ENCODE measurements around the gene GRM5. TPM values are rescaled to one million over a fixed set of nuclear protein-coding genes. Genes with fewer than 3 reads are reported as not detected.

GRM5 gene
- total and polyA plus RNA-seq, 8 donors, result 0.37 TPM; not detected in 7

DNA sequence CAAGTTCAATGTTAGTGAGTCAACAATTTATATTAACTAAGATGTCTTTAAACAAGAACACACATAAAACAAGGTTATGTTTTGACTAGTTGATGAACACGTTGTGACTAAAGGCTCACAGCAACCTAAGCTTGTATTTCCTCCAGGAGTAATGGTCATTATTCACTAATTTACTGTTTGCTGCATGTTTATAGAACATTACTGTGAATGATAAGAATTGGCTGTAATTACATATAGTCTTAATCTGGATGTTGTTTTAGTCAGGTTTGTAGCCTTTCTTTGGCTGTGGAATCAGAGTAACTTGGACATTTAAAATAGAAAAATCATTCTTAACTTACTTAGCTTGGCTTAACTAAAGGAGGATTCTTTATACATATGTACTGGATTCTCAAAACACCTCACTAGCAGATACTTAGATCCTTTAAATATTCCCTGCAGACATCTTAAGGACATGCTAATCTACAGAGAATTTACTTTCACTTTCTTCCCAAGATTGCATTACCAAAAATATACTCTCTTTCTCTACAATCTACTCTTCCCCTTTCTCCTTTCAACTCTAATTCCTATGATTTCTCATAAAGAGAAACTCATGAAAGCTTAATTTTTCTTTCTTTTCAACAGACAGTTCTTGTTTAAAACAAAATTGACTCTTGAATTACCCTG lies 408.6 kb downstream of the GRM5 start:
- DNase-seq, result no peak
- WGBS, 5 donors, result 27 to 48% (median 38%) methylated on average over 1 of the region's 1 CpG
- Histone ChIP-seq H3K4me1 (peaks cover 0 to 5% (median 0%) of the 10 kb centered on the region in 4 donors), H3K36me3 (no peaks in the 10 kb centered on the region), H3K9me3 (no peaks in the 10 kb centered on the region), H3K27me3 (no peaks in the 10 kb centered on the region), H3K27ac (no peak overlapping the region), H3K4me3 (no peak overlapping the region)
- intact Hi-C loops (cut with DNase I; ENCODE audit: low total_unique reads), result no loop called here
- TF ChIP-seq POLR2AphosphoS5 (IDR thresholded peaks at IDR 0.05) (no peak), EP300 (IDR thresholded peaks at IDR 0.05) (no peak), POLR2A (IDR thresholded peaks at IDR 0.05) (no peak)
- TF ChIP-seq, protein P1, sequence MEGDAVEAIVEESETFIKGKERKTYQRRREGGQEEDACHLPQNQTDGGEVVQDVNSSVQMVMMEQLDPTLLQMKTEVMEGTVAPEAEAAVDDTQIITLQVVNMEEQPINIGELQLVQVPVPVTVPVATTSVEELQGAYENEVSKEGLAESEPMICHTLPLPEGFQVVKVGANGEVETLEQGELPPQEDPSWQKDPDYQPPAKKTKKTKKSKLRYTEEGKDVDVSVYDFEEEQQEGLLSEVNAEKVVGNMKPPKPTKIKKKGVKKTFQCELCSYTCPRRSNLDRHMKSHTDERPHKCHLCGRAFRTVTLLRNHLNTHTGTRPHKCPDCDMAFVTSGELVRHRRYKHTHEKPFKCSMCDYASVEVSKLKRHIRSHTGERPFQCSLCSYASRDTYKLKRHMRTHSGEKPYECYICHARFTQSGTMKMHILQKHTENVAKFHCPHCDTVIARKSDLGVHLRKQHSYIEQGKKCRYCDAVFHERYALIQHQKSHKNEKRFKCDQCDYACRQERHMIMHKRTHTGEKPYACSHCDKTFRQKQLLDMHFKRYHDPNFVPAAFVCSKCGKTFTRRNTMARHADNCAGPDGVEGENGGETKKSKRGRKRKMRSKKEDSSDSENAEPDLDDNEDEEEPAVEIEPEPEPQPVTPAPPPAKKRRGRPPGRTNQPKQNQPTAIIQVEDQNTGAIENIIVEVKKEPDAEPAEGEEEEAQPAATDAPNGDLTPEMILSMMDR (IDR thresholded peaks at IDR 0.05), result no peak

DNA sequence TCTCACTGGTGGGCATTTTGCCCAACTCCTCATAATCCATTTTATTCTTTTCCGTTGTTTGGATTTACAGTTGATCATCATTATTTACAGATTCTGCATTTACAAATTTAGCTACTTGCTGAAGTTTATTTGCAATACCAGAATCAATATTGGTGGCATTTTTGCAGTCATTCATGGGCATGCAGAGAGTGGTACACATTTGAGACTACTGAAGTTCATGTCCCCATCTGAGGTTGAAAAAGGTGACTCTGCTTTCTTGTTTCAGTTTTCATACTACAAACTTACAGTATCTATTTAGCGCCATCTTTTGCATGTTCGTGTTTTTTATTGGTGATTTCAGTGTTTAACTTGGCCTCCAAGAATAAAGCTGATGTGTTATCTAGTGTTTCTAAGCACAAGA lies 409.5 kb downstream of the GRM5 start:
- no peaks in the 10 kb centered on the region for H3K9me3 ChIP-seq
- DNase-seq, result no peak
- H3K4me1 ChIP-seq, result peaks cover 0 to 5% (median 0%) of the 10 kb centered on the region in 4 donors
- H3K27me3 ChIP-seq, result no peaks in the 10 kb centered on the region
- no peak overlapping the region for H3K4me3 ChIP-seq
- TF ChIP-seq EP300 (IDR thresholded peaks at IDR 0.05), result no peak
- TF ChIP-seq POLR2AphosphoS5 (IDR thresholded peaks at IDR 0.05), result no peak
- TF ChIP-seq, protein P1 (IDR thresholded peaks at IDR 0.05), result no peak
- no peak for TF ChIP-seq POLR2A (IDR thresholded peaks at IDR 0.05)
- no peak overlapping the region for H3K27ac ChIP-seq
- no peaks in the 10 kb centered on the region for H3K36me3 ChIP-seq
- 78 to 85% (median 80%) methylated on average over 3 of the region's 3 CpGs for WGBS, 5 donors
- intact Hi-C loops (cut with DNase I; ENCODE audit: low total_unique reads), result no loop called here

DNA sequence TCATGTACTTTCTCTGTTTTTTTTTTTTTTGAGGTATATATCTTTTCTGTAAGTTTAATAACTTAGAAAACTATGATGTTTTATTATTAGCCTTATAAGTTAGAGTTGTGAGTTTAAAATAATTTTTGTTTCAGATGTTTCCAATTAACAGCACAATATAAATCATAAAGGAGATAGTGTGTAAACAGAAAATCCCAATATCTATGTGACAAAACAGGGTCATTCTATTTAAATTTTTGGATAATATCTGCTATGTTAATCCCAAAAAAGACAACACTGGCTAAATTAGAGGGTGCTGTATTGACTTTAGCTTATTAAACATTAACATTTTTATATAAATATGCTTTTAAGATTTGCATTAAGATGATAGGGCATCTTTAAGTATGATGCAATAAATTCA lies 410.1 kb downstream of the GRM5 start:
- intact Hi-C loops (cut with DNase I; ENCODE audit: low total_unique reads), result no loop called here
- peaks cover 0 to 5% (median 0%) of the 10 kb centered on the region in 4 donors for H3K4me1 ChIP-seq

DNA sequence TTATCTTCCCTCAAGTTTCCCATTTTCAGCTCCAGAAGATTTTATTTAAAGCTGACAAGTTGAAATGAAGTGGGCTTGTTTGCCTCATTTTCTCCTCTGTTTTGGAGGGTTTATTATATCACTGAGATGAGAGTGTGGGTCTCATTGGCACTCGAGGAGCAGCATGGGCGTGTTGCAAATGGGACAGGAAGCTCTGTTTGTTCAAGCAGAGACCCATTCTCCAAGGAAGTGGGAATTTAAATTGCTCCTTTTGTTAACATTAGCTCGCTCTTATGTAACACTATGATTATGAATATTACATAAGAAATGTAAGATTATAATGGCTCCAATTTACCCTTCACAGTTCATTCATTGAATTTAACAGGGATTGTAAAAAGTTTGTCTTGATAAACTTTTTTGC lies 410.6 kb downstream of the GRM5 start:
- H3K4me3 ChIP-seq, result no peak overlapping the region
- TF ChIP-seq POLR2AphosphoS5 (IDR thresholded peaks at IDR 0.05) (no peak), EP300 (IDR thresholded peaks at IDR 0.05) (no peak), POLR2A (IDR thresholded peaks at IDR 0.05) (no peak)
- TF ChIP-seq, protein P1 (IDR thresholded peaks at IDR 0.05), result no peak
- no peaks in the 10 kb centered on the region for H3K36me3 ChIP-seq
- 30 to 37% (median 34%) methylated on average over 3 of the region's 3 CpGs for WGBS, 5 donors
- intact Hi-C loops (cut with DNase I; ENCODE audit: low total_unique reads), result no loop called here
- no peak overlapping the region for H3K27ac ChIP-seq
- H3K9me3 ChIP-seq, result no peaks in the 10 kb centered on the region
- DNase-seq, result no peak
- no peaks in the 10 kb centered on the region for H3K27me3 ChIP-seq
- peaks cover 0 to 5% (median 0%) of the 10 kb centered on the region in 4 donors for H3K4me1 ChIP-seq

More for the DNA sequence above, 410.1 kb downstream of the GRM5 start:
- H3K36me3 ChIP-seq, result no peaks in the 10 kb centered on the region
- H3K9me3 ChIP-seq, result no peaks in the 10 kb centered on the region
- no peak for DNase-seq
- H3K4me3 ChIP-seq, result no peak overlapping the region
- H3K27ac ChIP-seq, result no peak overlapping the region
- H3K27me3 ChIP-seq, result no peaks in the 10 kb centered on the region
- no peak for TF ChIP-seq POLR2A (IDR thresholded peaks at IDR 0.05)
- TF ChIP-seq EP300 (IDR thresholded peaks at IDR 0.05), result no peak
- no peak for TF ChIP-seq POLR2AphosphoS5 (IDR thresholded peaks at IDR 0.05)
- TF ChIP-seq, protein P1 (IDR thresholded peaks at IDR 0.05), result no peak

Measured in stomach (tissue), 9 donors.